ENCODE results near the gene KIDINS220. TPM values are rescaled to one million over a fixed set of nuclear protein-coding genes. Genes with fewer than 3 reads are reported as not detected.
A peak's percentile ranks its signal among the peaks of the same experiment; 100 is the strongest.
"Not testable (repeated sequence)": the region's sequence is repeated elsewhere in the genome, so short reads cannot be mapped to it uniquely, and the experiment has no call there.

The KIDINS220 gene
- polyA plus RNA-seq, 6 donors from 2014 or later = 9.2 to 28.3 (median 17.5) TPM

- DNase-seq (no peak), ATAC-seq (ENCODE audit: low read depth in 2 of 2) (no peak)
- Mint-ChIP-seq H3K9me3 (no peaks in the 10 kb centered on the region), H3K27me3 (no peaks in the 10 kb centered on the region), H3K27ac (no peak overlapping the region), H3K4me1 (peaks cover 0 to 5% (median 0%) of the 10 kb centered on the region in 3 donors), H3K36me3 (peaks cover 0 to 10% of the 10 kb centered on the region in 2 donors), H3K4me3 (no peak overlapping the region)
Observed at GRCh38 chr2:8750221-8750620, 87.2 kb downstream of the KIDINS220 start.

- Mint-ChIP-seq H3K27ac (no peak overlapping the region), H3K36me3 (peaks cover 0 to 9% of the 10 kb centered on the region in 2 donors), H3K9me3 (no peaks in the 10 kb centered on the region), H3K4me3 (no peak overlapping the region), H3K27me3 (no peaks in the 10 kb centered on the region), H3K4me1 (no peaks in the 10 kb centered on the region)
- no peak for ATAC-seq (ENCODE audit: low read depth in 2 of 2)
- DNase-seq = no peak
Observed at GRCh38 chr2:8743261-8743660, 94.2 kb downstream of the KIDINS220 start.

GRCh38 chr2:8740136-8740535, 97.3 kb downstream of the KIDINS220 start:
- Mint-ChIP-seq H3K4me1 (no peaks in the 10 kb centered on the region), H3K27me3 (no peaks in the 10 kb centered on the region), H3K9me3 (no peaks in the 10 kb centered on the region), H3K36me3 (peaks cover 0 to 14% of the 10 kb centered on the region in 2 donors), H3K27ac (no peak overlapping the region), H3K4me3 (no peak overlapping the region)
- DNase-seq (no peak), ATAC-seq (ENCODE audit: low read depth in 2 of 2) (no peak)

GRCh38 chr2:8737571-8738175, 99.7 kb downstream of the KIDINS220 start:
- Mint-ChIP-seq H3K4me3 (no peak overlapping the region), H3K36me3 (peaks cover 9 to 23% of the 10 kb centered on the region in 2 donors), H3K27ac (peak overlapping the region in 1 of 6 donors; percentile 48), H3K4me1 (no peaks in the 10 kb centered on the region), H3K27me3 (no peaks in the 10 kb centered on the region), H3K9me3 (no peaks in the 10 kb centered on the region)
- DNase-seq (no peak), ATAC-seq (ENCODE audit: low read depth in 2 of 2) (no peak)

- no peak for ATAC-seq (ENCODE audit: low read depth in 2 of 2)
- Mint-ChIP-seq H3K27ac (no peak overlapping the region), H3K4me1 (no peaks in the 10 kb centered on the region), H3K9me3 (no peaks in the 10 kb centered on the region), H3K27me3 (no peaks in the 10 kb centered on the region), H3K36me3 (peaks cover 47 to 50% of the 10 kb centered on the region in 2 donors), H3K4me3 (no peak overlapping the region)
- no peak for DNase-seq
Observed at GRCh38 chr2:8732601-8733000, 104.8 kb downstream of the KIDINS220 start.

- Mint-ChIP-seq H3K9me3 (no peaks in the 10 kb centered on the region), H3K36me3 (peaks cover 43 to 47% of the 10 kb centered on the region in 2 donors), H3K4me3 (no peak overlapping the region), H3K27me3 (no peaks in the 10 kb centered on the region), H3K27ac (no peak overlapping the region), H3K4me1 (no peaks in the 10 kb centered on the region)
- no peak for ATAC-seq (ENCODE audit: low read depth in 2 of 2)
- no peak for DNase-seq
Observed at GRCh38 chr2:8729939-8730338, 107.5 kb downstream of the KIDINS220 start.

- H3K4me3 Mint-ChIP-seq; H3K27me3 Mint-ChIP-seq; H3K27ac Mint-ChIP-seq; ATAC-seq (ENCODE audit: low read depth in 2 of 2); H3K4me1 Mint-ChIP-seq; H3K9me3 Mint-ChIP-seq; DNase-seq: not testable (repeated sequence)
- H3K36me3 Mint-ChIP-seq = peaks cover 41 to 47% of the 10 kb centered on the region in 2 donors
Observed at GRCh38 chr2:8729101-8729500, 108.3 kb downstream of the KIDINS220 start.

- no peaks in the 10 kb centered on the region for H3K27me3 Mint-ChIP-seq
- ATAC-seq (ENCODE audit: low read depth in 2 of 2) (no peak), DNase-seq (no peak)
- no peak overlapping the region for H3K27ac Mint-ChIP-seq
- no peak overlapping the region for H3K4me3 Mint-ChIP-seq
- no peaks in the 10 kb centered on the region for H3K4me1 Mint-ChIP-seq
- no peaks in the 10 kb centered on the region for H3K9me3 Mint-ChIP-seq
- peaks cover 35 to 45% of the 10 kb centered on the region in 2 donors for H3K36me3 Mint-ChIP-seq
Observed at GRCh38 chr2:8728305-8729015, 109.0 kb downstream of the KIDINS220 start.

GRCh38 chr2:8725838-8726237, 111.6 kb downstream of the KIDINS220 start:
- ATAC-seq (ENCODE audit: low read depth in 2 of 2) (no peak), DNase-seq (no peak)
- no peaks in the 10 kb centered on the region for H3K4me1 Mint-ChIP-seq
- H3K36me3 Mint-ChIP-seq = peaks cover 18 to 23% of the 10 kb centered on the region in 2 donors
- no peaks in the 10 kb centered on the region for H3K9me3 Mint-ChIP-seq
- H3K27ac Mint-ChIP-seq = no peak overlapping the region
- H3K27me3 Mint-ChIP-seq = no peaks in the 10 kb centered on the region
- no peak overlapping the region for H3K4me3 Mint-ChIP-seq

- ATAC-seq (ENCODE audit: low read depth in 2 of 2) = no peak
- no peaks in the 10 kb centered on the region for H3K36me3 Mint-ChIP-seq
- H3K4me1 Mint-ChIP-seq = no peaks in the 10 kb centered on the region
- no peaks in the 10 kb centered on the region for H3K27me3 Mint-ChIP-seq
- no peaks in the 10 kb centered on the region for H3K9me3 Mint-ChIP-seq
- no peak for DNase-seq
- H3K27ac Mint-ChIP-seq = no peak overlapping the region
- H3K4me3 Mint-ChIP-seq = no peak overlapping the region
Observed at GRCh38 chr2:8722986-8723385, 114.4 kb downstream of the KIDINS220 start.

GRCh38 chr2:8721410-8721809, 116.0 kb downstream of the KIDINS220 start:
- no peaks in the 10 kb centered on the region for H3K27me3 Mint-ChIP-seq
- H3K27ac Mint-ChIP-seq = no peak overlapping the region
- no peaks in the 10 kb centered on the region for H3K36me3 Mint-ChIP-seq
- ATAC-seq (ENCODE audit: low read depth in 2 of 2) (no peak), DNase-seq (no peak)
- no peaks in the 10 kb centered on the region for H3K4me1 Mint-ChIP-seq
- peaks cover 0 to 9% (median under 1%) of the 10 kb centered on the region in 7 donors for H3K9me3 Mint-ChIP-seq
- H3K4me3 Mint-ChIP-seq = no peak overlapping the region

GRCh38 chr2:8720741-8721140, 116.7 kb downstream of the KIDINS220 start:
- Mint-ChIP-seq H3K4me3 (no peak overlapping the region), H3K27ac (no peak overlapping the region), H3K36me3 (peaks cover 6% of the 10 kb centered on the region in 2 donors), H3K9me3 (peaks cover 0 to 16% (median 6%) of the 10 kb centered on the region in 7 donors), H3K27me3 (peaks cover 0 to 3% (median 0%) of the 10 kb centered on the region in 3 donors), H3K4me1 (no peaks in the 10 kb centered on the region)
- DNase-seq = no peak
- ATAC-seq (ENCODE audit: low read depth in 2 of 2) = no peak

GRCh38 chr2:8719528-8719927, 117.9 kb downstream of the KIDINS220 start:
- peaks cover 0 to 20% (median 11%) of the 10 kb centered on the region in 7 donors for H3K9me3 Mint-ChIP-seq
- H3K27me3 Mint-ChIP-seq = peaks cover 0 to 6% (median 0%) of the 10 kb centered on the region in 3 donors
- ATAC-seq (ENCODE audit: low read depth in 2 of 2) (no peak), DNase-seq (no peak)
- H3K27ac Mint-ChIP-seq = no peak overlapping the region
- no peak overlapping the region for H3K4me3 Mint-ChIP-seq
- no peaks in the 10 kb centered on the region for H3K4me1 Mint-ChIP-seq
- H3K36me3 Mint-ChIP-seq = peaks cover 9 to 11% of the 10 kb centered on the region in 2 donors

- Mint-ChIP-seq H3K36me3 (peaks cover 11% of the 10 kb centered on the region in 2 donors), H3K27ac (no peak overlapping the region), H3K27me3 (peaks cover 12 to 18% (median 17%) of the 10 kb centered on the region in 3 donors), H3K4me3 (no peak overlapping the region), H3K4me1 (no peaks in the 10 kb centered on the region), H3K9me3 (peaks cover 0 to 20% (median 11%) of the 10 kb centered on the region in 7 donors)
- no peak for ATAC-seq (ENCODE audit: low read depth in 2 of 2)
- no peak for DNase-seq
Observed at GRCh38 chr2:8714971-8715370, 122.4 kb downstream of the KIDINS220 start.
